Astrocyte (in vitro differentiated cells and primary cell): Measurements from ENCODE around the gene NPRL2. TPM values are rescaled to one million over a fixed set of nuclear protein-coding genes. Genes with fewer than 3 reads are reported as not detected.

Experiments
- DNase-seq: peaks from one replicate; pipeline ENCODE4 v3.0.0-alpha.2; 2010; ENCODE audit warnings: low read depth
- FAIRE-seq: peaks from 2 replicates; lab custom pipeline; 2011; peaks lifted over from hg19 to GRCh38; lab: Jason Lieb, UNC
- H2AFZ ChIP-seq: 2 replicates; pipeline ENCODE4 v1.6.0; 2012; ENCODE audit warnings: low read depth, low read length, inconsistent platforms
- H3K27ac ChIP-seq: 2 replicates; pipeline ENCODE4 v1.5.1; 2011; ENCODE audit warnings: low read depth, low read length, inconsistent platforms
- H3K27me3 ChIP-seq: 2 replicates; pipeline ENCODE4 v1.6.0; 2011; ENCODE audit warnings: low read length, inconsistent platforms; ENCODE audit not compliant: insufficient read depth
- H3K36me3 ChIP-seq: 2 replicates; pipeline ENCODE4 v1.5.1; 2011; ENCODE audit warnings: low read length, inconsistent platforms; ENCODE audit not compliant: insufficient read depth
- H3K4me1 ChIP-seq: 2 replicates; pipeline ENCODE4 v1.5.1; 2011; ENCODE audit warnings: low read length, inconsistent platforms; ENCODE audit not compliant: insufficient read depth
- H3K4me2 ChIP-seq: 2 replicates; pipeline ENCODE4 v1.6.0; 2012; ENCODE audit warnings: low read length, inconsistent platforms
- H3K4me3 ChIP-seq: 2 replicates; pipeline ENCODE4 v1.5.1; 2011; ENCODE audit warnings: low read depth, mild to moderate bottlenecking, low read length, inconsistent platforms; ENCODE audit not compliant: insufficient read depth
- H3K79me2 ChIP-seq: 2 replicates; pipeline ENCODE4 v1.6.0; 2012; ENCODE audit warnings: mild to moderate bottlenecking, low read length, inconsistent platforms; ENCODE audit not compliant: insufficient read depth
- H3K9ac ChIP-seq: 2 replicates; pipeline ENCODE4 v1.6.0; 2012; ENCODE audit warnings: mild to moderate bottlenecking, low read length, inconsistent platforms
- H3K9me3 ChIP-seq: 2 replicates; pipeline ENCODE4 v1.5.1; 2012; ENCODE audit warnings: low read depth, mild to moderate bottlenecking, low read length, inconsistent platforms; ENCODE audit not compliant: insufficient read depth
- H4K20me1 ChIP-seq: 2 replicates; pipeline ENCODE4 v1.6.0; 2012; ENCODE audit warnings: low read length, inconsistent platforms; ENCODE audit not compliant: insufficient read depth
- H3K27ac Mint-ChIP-seq: one replicate; pipeline ENCODE4 v1.8.0; 2021; ENCODE audit warnings: mild to moderate bottlenecking, mixed read lengths; ENCODE audit not compliant: unreplicated experiment
- H3K27me3 Mint-ChIP-seq: one replicate; pipeline ENCODE4 v1.8.0; 2021; ENCODE audit warnings: low read depth, mixed read lengths; ENCODE audit not compliant: unreplicated experiment
- H3K36me3 Mint-ChIP-seq: one replicate; pipeline ENCODE4 v1.8.0; 2021; ENCODE audit warnings: low read depth, mixed read lengths; ENCODE audit not compliant: unreplicated experiment
- H3K4me1 Mint-ChIP-seq: one replicate; pipeline ENCODE4 v1.8.0; 2021; ENCODE audit warnings: low read depth, mixed read lengths; ENCODE audit not compliant: unreplicated experiment
- H3K4me3 Mint-ChIP-seq: one replicate; pipeline ENCODE4 v1.8.0; 2021; ENCODE audit warnings: mild to moderate bottlenecking, moderate library complexity, mixed read lengths; ENCODE audit not compliant: unreplicated experiment
- H3K9me3 Mint-ChIP-seq: one replicate; pipeline ENCODE4 v1.8.0; 2021; ENCODE audit warnings: mild to moderate bottlenecking, mixed read lengths; ENCODE audit not compliant: unreplicated experiment
- CTCF ChIP-seq: IDR thresholded peaks from 2 replicates; pipeline ENCODE4 v1.5.1; 2011; ENCODE audit warnings: low read depth, mild to moderate bottlenecking, inconsistent platforms, low read length, moderate library complexity; ENCODE audit not compliant: insufficient read depth
- EZH2 ChIP-seq: IDR thresholded peaks from 2 replicates; pipeline ENCODE4 v1.6.1; 2012; ENCODE audit warnings: mild to moderate bottlenecking, low read length, inconsistent platforms; ENCODE audit not compliant: insufficient read depth
- total RNA-seq: library from RNA; stranded (reverse); gene quantifications from 2 replicates; pipeline ENCODE4 v1.2.1, GENCODE V29; 2021

The NPRL2 gene
- total RNA-seq, 1 donor from 2014 or later = 15.7 TPM

GRCh38 chr3:50299929-50300680 lies 50.5 kb downstream of the NPRL2 start:
- Histone ChIP-seq H3K4me2 (peak overlapping the region; percentile 91), H3K4me3 (peak overlapping the region; percentile 61), H2AFZ (peak overlapping the region; percentile 89), H3K4me1 (peaks cover 17% of the 10 kb centered on the region), H3K36me3 (no peaks in the 10 kb centered on the region), H3K9ac (peak overlapping the region; percentile 78), H3K79me2 (peaks cover 7% of the 10 kb centered on the region), H3K27me3 (no peaks in the 10 kb centered on the region), H3K9me3 (no peaks in the 10 kb centered on the region), H3K27ac (peak overlapping the region; percentile 70), H4K20me1 (no peaks in the 10 kb centered on the region)
- no peaks in the 10 kb centered on the region for H3K27me3 Mint-ChIP-seq
- FAIRE-seq = no peak
- peaks cover 11% of the 10 kb centered on the region for H3K4me1 Mint-ChIP-seq
- H3K27ac Mint-ChIP-seq = peak overlapping the region; percentile 41
- H3K9me3 Mint-ChIP-seq = no peaks in the 10 kb centered on the region
- no peaks in the 10 kb centered on the region for H3K36me3 Mint-ChIP-seq
- peak overlapping the region; percentile 96 for H3K4me3 Mint-ChIP-seq
- peak; percentile 47 for DNase-seq
- no peak for TF ChIP-seq CTCF
- no peak for TF ChIP-seq EZH2

GRCh38 chr3:50299638-50299928 lies 51.0 kb downstream of the NPRL2 start:
- H2AFZ ChIP-seq = peak overlapping the region; percentile 89
- H3K27me3 ChIP-seq = no peaks in the 10 kb centered on the region
- H3K9me3 Mint-ChIP-seq = no peaks in the 10 kb centered on the region
- H3K27ac Mint-ChIP-seq = peak overlapping the region; percentile 89
- H3K4me2 ChIP-seq = peak overlapping the region; percentile 91
- H3K36me3 ChIP-seq = no peaks in the 10 kb centered on the region
- peak; percentile 37 for FAIRE-seq
- no peaks in the 10 kb centered on the region for H3K36me3 Mint-ChIP-seq
- TF ChIP-seq EZH2 = no peak
- TF ChIP-seq CTCF = no peak
- H3K4me3 Mint-ChIP-seq = peak overlapping the region; percentile 96
- peak overlapping the region; percentile 78 for H3K9ac ChIP-seq
- H3K4me3 ChIP-seq = peak overlapping the region; percentile 61
- no peaks in the 10 kb centered on the region for H4K20me1 ChIP-seq
- H3K79me2 ChIP-seq = peaks cover 7% of the 10 kb centered on the region
- H3K4me1 ChIP-seq = peaks cover 17% of the 10 kb centered on the region
- H3K4me1 Mint-ChIP-seq = peaks cover 8% of the 10 kb centered on the region
- no peaks in the 10 kb centered on the region for H3K9me3 ChIP-seq
- H3K27ac ChIP-seq = peak overlapping the region; percentile 70
- H3K27me3 Mint-ChIP-seq = no peaks in the 10 kb centered on the region
- DNase-seq = no peak
